ENCODE results near the gene HACD3. TPM values are rescaled to one million over a fixed set of nuclear protein-coding genes. Genes with fewer than 3 reads are reported as not detected.

HACD3 gene
- total RNA-seq, 2 donors from 2014 or later: 20.0 to 31.0 TPM

GRCh38 chr15:65571971-65572370 lies 41.7 kb downstream of the HACD3 start:
- H3K27me3 ChIP-seq (replicated peaks; ENCODE audit: insufficient read depth): no peaks in the 10 kb centered on the region
- DNase-seq (ENCODE audit: low spot score) (no peak), ATAC-seq (ENCODE audit: insufficient number of reproducible peaks, low FRiP score, low read depth) (no peak)
- TF ChIP-seq CTCF (IDR thresholded peaks at IDR 0.05): no peak
- no peaks in the 10 kb centered on the region for H3K9me3 ChIP-seq
- peaks cover 13% of the 10 kb centered on the region for H3K36me3 ChIP-seq
- H3K4me3 ChIP-seq: no peak overlapping the region
- no peaks in the 10 kb centered on the region for H3K4me1 ChIP-seq (ENCODE audit: control insufficient read depth in 1 of 2, low read depth in 2 of 2)
- H3K27ac ChIP-seq: no peak overlapping the region

GRCh38 chr15:65576664-65577063 lies 46.4 kb downstream of the HACD3 start:
- Histone ChIP-seq H3K27me3 (replicated peaks; ENCODE audit: insufficient read depth) (no peaks in the 10 kb centered on the region), H3K9me3 (no peaks in the 10 kb centered on the region), H3K4me1 (ENCODE audit: control insufficient read depth in 1 of 2, low read depth in 2 of 2) (no peaks in the 10 kb centered on the region), H3K4me3 (no peak overlapping the region), H3K36me3 (peaks cover 29% of the 10 kb centered on the region), H3K27ac (no peak overlapping the region)
- ATAC-seq (ENCODE audit: insufficient number of reproducible peaks, low FRiP score, low read depth) (no peak), DNase-seq (ENCODE audit: low spot score) (no peak)
- no peak for TF ChIP-seq CTCF (IDR thresholded peaks at IDR 0.05)

- Histone ChIP-seq H3K36me3 (peaks cover 32% of the 10 kb centered on the region), H3K4me3 (no peak overlapping the region), H3K27ac (no peak overlapping the region), H3K4me1 (ENCODE audit: control insufficient read depth in 1 of 2, low read depth in 2 of 2) (no peaks in the 10 kb centered on the region), H3K9me3 (no peaks in the 10 kb centered on the region), H3K27me3 (replicated peaks; ENCODE audit: insufficient read depth) (no peaks in the 10 kb centered on the region)
- ATAC-seq (ENCODE audit: insufficient number of reproducible peaks, low FRiP score, low read depth) (no peak), DNase-seq (ENCODE audit: low spot score) (no peak)
- TF ChIP-seq CTCF (IDR thresholded peaks at IDR 0.05): no peak
Observed at GRCh38 chr15:65577129-65577996, 47.1 kb downstream of the HACD3 start.

GRCh38 chr15:65578904-65579728 lies 48.9 kb downstream of the HACD3 start:
- H3K4me1 ChIP-seq (ENCODE audit: control insufficient read depth in 1 of 2, low read depth in 2 of 2): no peaks in the 10 kb centered on the region
- H3K27ac ChIP-seq: no peak overlapping the region
- H3K36me3 ChIP-seq: peaks cover 29% of the 10 kb centered on the region
- H3K9me3 ChIP-seq: no peaks in the 10 kb centered on the region
- H3K4me3 ChIP-seq: no peak overlapping the region
- ATAC-seq (ENCODE audit: insufficient number of reproducible peaks, low FRiP score, low read depth) (no peak), DNase-seq (ENCODE audit: low spot score) (no peak)
- no peak for TF ChIP-seq CTCF (IDR thresholded peaks at IDR 0.05)
- no peaks in the 10 kb centered on the region for H3K27me3 ChIP-seq (replicated peaks; ENCODE audit: insufficient read depth)

GRCh38 chr15:65579762-65580161 lies 49.5 kb downstream of the HACD3 start:
- Histone ChIP-seq H3K36me3 (peaks cover 31% of the 10 kb centered on the region), H3K27ac (no peak overlapping the region), H3K9me3 (no peaks in the 10 kb centered on the region), H3K27me3 (replicated peaks; ENCODE audit: insufficient read depth) (no peaks in the 10 kb centered on the region), H3K4me3 (no peak overlapping the region), H3K4me1 (ENCODE audit: control insufficient read depth in 1 of 2, low read depth in 2 of 2) (no peaks in the 10 kb centered on the region)
- TF ChIP-seq CTCF (IDR thresholded peaks at IDR 0.05): no peak
- DNase-seq (ENCODE audit: low spot score): no peak
- no peak for ATAC-seq (ENCODE audit: insufficient number of reproducible peaks, low FRiP score, low read depth)

All from thoracic aorta (tissue), 2 donors.